HG03280 (cell line): Measurements from ENCODE around the gene WDR93.

Source experiments
- ATAC-seq: cut with Tn5 transposase; IDR thresholded peaks from one replicate; pipeline ENCODE4 v1.9.1; 2021; ENCODE audit warnings: mild to moderate bottlenecking, moderate library complexity; ENCODE audit not compliant: unreplicated experiment

The WDR93 gene

GRCh38 chr15:89747708-89748682 lies 57.4 kb downstream of the WDR93 start:
- ATAC-seq = no peak

GRCh38 chr15:89749054-89749453 lies 58.4 kb downstream of the WDR93 start:
- no peak for ATAC-seq

- ATAC-seq = no peak
Observed at GRCh38 chr15:89749526-89749925, 58.9 kb downstream of the WDR93 start.

- ATAC-seq = no peak
Observed at GRCh38 chr15:89749951-89750559, 59.4 kb downstream of the WDR93 start.

GRCh38 chr15:89750560-89751542 lies 60.2 kb downstream of the WDR93 start, which contains the start of gene MESP1:
Gene MESP1, minus strand, starts transcription at chr15:89751249. Its CDS starts 18 bp downstream, at chr15:89751231.
- ATAC-seq = peak; percentile 97

- no peak for ATAC-seq
Observed at GRCh38 chr15:89751748-89752147, 61.1 kb downstream of the WDR93 start.

GRCh38 chr15:89753855-89754254 lies 63.2 kb downstream of the WDR93 start:
- ATAC-seq = no peak

- no peak for ATAC-seq
Observed at GRCh38 chr15:89754361-89755154, 63.9 kb downstream of the WDR93 start.

GRCh38 chr15:89755701-89756100 lies 65.1 kb downstream of the WDR93 start:
- no peak for ATAC-seq

GRCh38 chr15:89756897-89757296 lies 66.3 kb downstream of the WDR93 start:
- ATAC-seq = no peak

- ATAC-seq = no peak
Observed at GRCh38 chr15:89758283-89758682, 67.7 kb downstream of the WDR93 start.

- no peak for ATAC-seq
Observed at GRCh38 chr15:89758981-89759380, 68.4 kb downstream of the WDR93 start.

GRCh38 chr15:89759835-89760234 lies 69.2 kb downstream of the WDR93 start:
- no peak for ATAC-seq

GRCh38 chr15:89760303-89761008 lies 69.8 kb downstream of the WDR93 start:
- ATAC-seq = peak; percentile 60

GRCh38 chr15:89761009-89761831 lies 70.6 kb downstream of the WDR93 start:
- ATAC-seq = no peak

- ATAC-seq = no peak
Observed at GRCh38 chr15:89761929-89762328, 71.3 kb downstream of the WDR93 start.

GRCh38 chr15:89765694-89766093 lies 75.1 kb downstream of the WDR93 start:
- ATAC-seq = no peak
